ENCODE measurements around the gene CD300LD. TPM values are rescaled to one million over a fixed set of nuclear protein-coding genes. Genes with fewer than 3 reads are reported as not detected.

CD300LD gene
- total RNA-seq, 6 donors from 2014 or later = not detected

DNA sequence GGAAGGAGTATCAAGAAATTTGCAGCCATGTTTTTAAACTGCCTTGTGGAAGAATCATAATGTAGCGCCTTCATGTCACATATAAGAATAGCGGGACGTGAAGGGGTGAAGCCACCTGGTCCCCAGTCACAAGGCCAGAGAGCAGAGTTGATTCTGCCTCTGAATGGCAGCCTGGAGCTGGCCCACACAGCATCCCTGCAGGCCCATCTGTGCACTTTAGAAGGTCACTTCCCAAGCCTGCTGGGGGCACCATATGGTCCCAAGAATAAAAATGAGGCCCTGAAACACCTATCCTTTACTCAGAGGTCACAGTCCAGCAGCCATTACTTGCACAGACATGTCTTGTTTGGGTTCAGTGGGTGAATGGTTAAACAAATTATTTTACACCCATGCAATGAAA is 16.4 kb upstream of the CD300LD start:
- no peak overlapping the region for H3K4me3 ChIP-seq
- no peaks in the 10 kb centered on the region for H3K36me3 ChIP-seq
- no peaks in the 10 kb centered on the region for H3K9me3 ChIP-seq
- no peak for TF ChIP-seq POLR2A (IDR thresholded peaks at IDR 0.05)
- TF ChIP-seq, protein P1, sequence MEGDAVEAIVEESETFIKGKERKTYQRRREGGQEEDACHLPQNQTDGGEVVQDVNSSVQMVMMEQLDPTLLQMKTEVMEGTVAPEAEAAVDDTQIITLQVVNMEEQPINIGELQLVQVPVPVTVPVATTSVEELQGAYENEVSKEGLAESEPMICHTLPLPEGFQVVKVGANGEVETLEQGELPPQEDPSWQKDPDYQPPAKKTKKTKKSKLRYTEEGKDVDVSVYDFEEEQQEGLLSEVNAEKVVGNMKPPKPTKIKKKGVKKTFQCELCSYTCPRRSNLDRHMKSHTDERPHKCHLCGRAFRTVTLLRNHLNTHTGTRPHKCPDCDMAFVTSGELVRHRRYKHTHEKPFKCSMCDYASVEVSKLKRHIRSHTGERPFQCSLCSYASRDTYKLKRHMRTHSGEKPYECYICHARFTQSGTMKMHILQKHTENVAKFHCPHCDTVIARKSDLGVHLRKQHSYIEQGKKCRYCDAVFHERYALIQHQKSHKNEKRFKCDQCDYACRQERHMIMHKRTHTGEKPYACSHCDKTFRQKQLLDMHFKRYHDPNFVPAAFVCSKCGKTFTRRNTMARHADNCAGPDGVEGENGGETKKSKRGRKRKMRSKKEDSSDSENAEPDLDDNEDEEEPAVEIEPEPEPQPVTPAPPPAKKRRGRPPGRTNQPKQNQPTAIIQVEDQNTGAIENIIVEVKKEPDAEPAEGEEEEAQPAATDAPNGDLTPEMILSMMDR (IDR thresholded peaks at IDR 0.05) = no peak
- no peak for TF ChIP-seq POLR2AphosphoS5 (IDR thresholded peaks at IDR 0.05)
- no peak for TF ChIP-seq EP300 (IDR thresholded peaks at IDR 0.05)
- WGBS, 2 donors = 88 to 98% methylated on average over 3 of the region's 3 CpGs
- ATAC-seq (ENCODE audit: low FRiP score in 2 of 2) (no peak), DNase-seq (no peak)
- H3K27me3 ChIP-seq = no peaks in the 10 kb centered on the region
- H3K27ac ChIP-seq = no peak overlapping the region
- H3K4me1 ChIP-seq = no peaks in the 10 kb centered on the region

DNA sequence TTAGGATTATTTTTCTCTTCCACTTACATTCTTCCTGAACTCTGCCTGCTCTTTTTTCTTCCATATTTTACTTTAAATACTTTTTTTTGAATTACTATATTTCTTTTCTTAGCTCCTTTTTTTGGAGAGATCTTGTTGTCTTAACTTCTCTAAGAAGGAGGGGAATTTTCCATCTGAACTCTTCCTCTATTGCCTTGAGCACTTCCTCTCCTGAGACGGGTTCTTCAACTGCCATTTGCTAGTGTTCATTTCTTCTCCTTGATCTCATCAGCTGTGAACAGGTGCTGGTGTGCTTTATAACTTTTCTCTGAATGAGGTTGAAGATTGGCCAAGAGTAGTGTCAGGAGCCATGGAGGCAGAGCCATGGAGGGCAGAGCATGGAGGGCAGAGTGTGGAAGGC is 15.1 kb upstream of the CD300LD start:
- Histone ChIP-seq H3K9me3 (no peaks in the 10 kb centered on the region), H3K4me1 (no peaks in the 10 kb centered on the region), H3K36me3 (no peaks in the 10 kb centered on the region), H3K27me3 (no peaks in the 10 kb centered on the region), H3K27ac (no peak overlapping the region), H3K4me3 (no peak overlapping the region)
- DNase-seq = no peak
- no peak for ATAC-seq (ENCODE audit: low FRiP score in 2 of 2)
- TF ChIP-seq, protein P1 (IDR thresholded peaks at IDR 0.05) = no peak
- no peak for TF ChIP-seq EP300 (IDR thresholded peaks at IDR 0.05)
- no peak for TF ChIP-seq POLR2A (IDR thresholded peaks at IDR 0.05)
- WGBS, 2 donors = 31 to 50% methylated on average over 1 of the region's 1 CpG

DNA sequence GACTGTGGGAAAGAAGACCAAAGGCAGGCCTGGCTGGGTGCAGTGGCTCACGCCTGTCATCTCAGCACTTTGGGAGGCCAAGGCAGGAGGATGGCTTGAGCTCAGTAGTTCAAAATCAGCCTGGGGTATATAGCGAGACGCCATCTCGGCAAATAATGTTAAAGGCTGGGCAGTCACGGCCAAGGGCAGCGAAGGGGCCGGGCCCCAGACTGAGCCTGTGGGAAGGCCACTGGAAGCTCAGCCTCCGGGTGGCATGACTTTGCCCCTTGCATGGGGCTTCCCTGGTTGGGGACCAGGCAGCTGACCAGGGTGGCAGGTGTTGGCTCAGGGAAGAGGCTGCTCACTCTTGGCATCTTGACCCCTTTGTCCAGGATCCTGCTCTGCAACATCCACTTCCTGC is 14.0 kb upstream of the CD300LD start:
- H3K4me1 ChIP-seq = peaks cover 0 to 3% (median 0%) of the 10 kb centered on the region in 4 donors
- DNase-seq (peak in 1 of 2 donors; percentile 56), ATAC-seq (ENCODE audit: low FRiP score in 2 of 2) (no peak)
- no peak overlapping the region for H3K4me3 ChIP-seq
- no peaks in the 10 kb centered on the region for H3K9me3 ChIP-seq
- no peaks in the 10 kb centered on the region for H3K36me3 ChIP-seq
- 90 to 93% methylated on average over 7 to 8 of the region's 8 CpGs for WGBS, 2 donors
- H3K27me3 ChIP-seq = no peaks in the 10 kb centered on the region
- no peak for TF ChIP-seq EP300 (IDR thresholded peaks at IDR 0.05)
- TF ChIP-seq, protein P1 (IDR thresholded peaks at IDR 0.05) = no peak
- no peak for TF ChIP-seq POLR2AphosphoS5 (IDR thresholded peaks at IDR 0.05)
- TF ChIP-seq POLR2A (IDR thresholded peaks at IDR 0.05) = no peak
- no peak overlapping the region for H3K27ac ChIP-seq

DNA sequence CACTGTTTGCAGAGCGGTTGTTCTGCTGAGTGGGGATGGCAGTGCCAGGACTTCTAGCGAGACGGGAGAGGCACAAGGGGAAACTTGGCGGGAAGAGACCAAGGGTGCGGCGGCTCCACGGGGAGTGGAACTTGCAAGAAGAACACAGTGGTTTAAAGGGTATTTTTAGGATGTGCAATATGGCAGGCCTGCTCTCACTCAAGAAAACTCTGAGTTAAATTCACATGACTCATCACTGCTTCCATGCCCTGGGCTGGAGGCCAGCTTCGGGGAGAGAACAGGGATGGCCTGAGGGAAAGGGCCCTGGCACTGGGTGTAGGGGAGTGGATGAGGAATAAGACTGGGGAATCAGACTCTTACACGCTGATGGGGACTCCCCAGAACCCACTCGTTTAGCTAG is 13.3 kb upstream of the CD300LD start:
- Histone ChIP-seq H3K9me3 (no peaks in the 10 kb centered on the region), H3K36me3 (no peaks in the 10 kb centered on the region), H3K4me3 (no peak overlapping the region), H3K27ac (no peak overlapping the region), H3K4me1 (peaks cover 0 to 3% (median 0%) of the 10 kb centered on the region in 4 donors), H3K27me3 (no peaks in the 10 kb centered on the region)
- DNase-seq = no peak
- TF ChIP-seq EP300 (IDR thresholded peaks at IDR 0.05) (no peak), POLR2AphosphoS5 (IDR thresholded peaks at IDR 0.05) (no peak), POLR2A (IDR thresholded peaks at IDR 0.05) (no peak)
- TF ChIP-seq, protein P1 (IDR thresholded peaks at IDR 0.05) = no peak
- peak in 1 of 2 donors; percentile 68 for ATAC-seq (ENCODE audit: low FRiP score in 2 of 2)
- WGBS, 2 donors = 58 to 59% methylated on average over 10 of the region's 10 CpGs

DNA sequence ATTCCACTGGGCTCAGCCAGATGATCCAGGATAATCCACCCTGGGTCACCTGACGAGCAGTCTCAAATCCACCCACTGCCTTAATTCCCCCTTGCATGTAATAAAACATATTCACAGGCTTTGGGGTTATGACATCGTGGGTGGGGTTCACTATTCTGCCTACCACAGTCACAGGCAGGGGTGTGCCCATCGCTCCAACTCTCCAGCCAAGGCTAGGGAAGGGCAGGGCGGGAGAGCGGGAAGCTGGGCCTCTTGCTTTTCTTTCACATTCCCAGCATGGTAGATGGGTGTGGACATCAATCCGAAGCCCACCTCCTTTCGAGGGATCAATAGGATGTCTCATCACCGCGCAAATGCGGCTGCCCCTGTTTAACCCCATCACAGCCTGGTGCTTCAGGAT is 12.7 kb upstream of the CD300LD start:
- H3K4me3 ChIP-seq = no peak overlapping the region
- H3K9me3 ChIP-seq = no peaks in the 10 kb centered on the region
- no peak for DNase-seq
- no peak for ATAC-seq (ENCODE audit: low FRiP score in 2 of 2)
- H3K27ac ChIP-seq = no peak overlapping the region
- 62 to 88% methylated on average over 6 to 10 of the region's 10 CpGs for WGBS, 2 donors
- no peak for TF ChIP-seq POLR2A (IDR thresholded peaks at IDR 0.05)
- TF ChIP-seq, protein P1 (IDR thresholded peaks at IDR 0.05) = no peak
- no peak for TF ChIP-seq EP300 (IDR thresholded peaks at IDR 0.05)
- no peak for TF ChIP-seq POLR2AphosphoS5 (IDR thresholded peaks at IDR 0.05)
- peaks cover 0 to 3% (median 0%) of the 10 kb centered on the region in 4 donors for H3K4me1 ChIP-seq
- H3K36me3 ChIP-seq = no peaks in the 10 kb centered on the region
- H3K27me3 ChIP-seq = no peaks in the 10 kb centered on the region

All from upper lobe of left lung (tissue), 6 donors.